ENCODE measurements around the gene DIPK1C.

The DIPK1C gene

GRCh38 chr18:74388227-74388626 lies 68.9 kb downstream of the DIPK1C start:
- no peak for DNase-seq (ENCODE audit: low spot score)

GRCh38 chr18:74387383-74387782 lies 69.7 kb downstream of the DIPK1C start:
- no peak for DNase-seq (ENCODE audit: low spot score)
